A549 (cell line): ENCODE results near the gene GALNT4.

Source experiments
- ELK1 ChIP-seq: fragments of 150-350 bp; IDR thresholded peaks from 2 replicates; pipeline ENCODE4 v1.6.1; 2014; ENCODE audit warnings: low read depth, mild to moderate bottlenecking, low read length
- EP300 ChIP-seq, 2 experiments: fragments of >200 bp; sonication (Bioruptor Twin); formaldehyde crosslinking; IDR thresholded peaks; 2 replicates in 1 of 2; 3 replicates in 1 of 2; pipeline ENCODE4 v1.6.1; 2016 to 2017
- HES2 ChIP-seq: fragments of >200 bp; sonication (Bioruptor Twin); formaldehyde crosslinking; IDR thresholded peaks from 2 replicates; pipeline ENCODE4 v1.6.1; 2016
- JUN ChIP-seq, 2 experiments: fragments of >200 bp; sonication (Bioruptor Twin); formaldehyde crosslinking; IDR thresholded peaks; 2 replicates in 1 of 2; 3 replicates in 1 of 2; pipeline ENCODE4 v1.6.1; 2016 to 2017
- KDM5A ChIP-seq: fragments of 200-600 bp; sonication (generic); IDR thresholded peaks from 2 replicates; pipeline ENCODE4 v1.6.1; 2016; ENCODE audit warnings: antibody characterized with exemption, mild to moderate bottlenecking
- MAFK ChIP-seq: fragments of 450-650 bp; IDR thresholded peaks from 2 replicates; pipeline ENCODE4 v1.6.1; 2014; ENCODE audit not compliant: partially characterized antibody
- POLR2A ChIP-seq: IDR thresholded peaks from 2 replicates; pipeline ENCODE4 v1.6.1; 2012; ENCODE audit warnings: mild to moderate bottlenecking, low read length
- RAD21 ChIP-seq, 2 experiments: fragments of >200 bp in 1 of 2; sonication (Bioruptor Twin) in 1 of 2; formaldehyde crosslinking in 1 of 2; IDR thresholded peaks in 1 of 2; conservative IDR thresholded peaks in 1 of 2; 2 replicates in 1 of 2; 3 replicates in 1 of 2; pipeline ENCODE4 v1.6.1; 2012 to 2018; ENCODE audit warnings: inconsistent platforms in 1 of 2
- RFX5 ChIP-seq: fragments of 450-650 bp; IDR thresholded peaks from 2 replicates; pipeline ENCODE4 v1.7.1; 2014; ENCODE audit warnings: antibody characterized with exemption, mild to moderate bottlenecking, moderate library complexity
- ZNF302 ChIP-seq: fragments of 250-450 bp; sonication (Bioruptor Pico); IDR thresholded peaks from 2 replicates; pipeline ENCODE4 v1.9.0; 2021; ENCODE audit warnings: inconsistent platforms, mild to moderate bottlenecking, moderate library complexity
- ZSCAN20 ChIP-seq: fragments of 250-450 bp; sonication (Bioruptor Pico); IDR thresholded peaks from 2 replicates; pipeline ENCODE4 v1.8.0; 2022; ENCODE audit warnings: mild to moderate bottlenecking, moderate library complexity
- TF ChIP-seq, protein P1 (sequence below): IDR thresholded peaks from 2 replicates; pipeline ENCODE4 v1.6.1; 2012
- TF ChIP-seq, protein P2 (sequence below): fragments of >200 bp; sonication (Bioruptor Twin); formaldehyde crosslinking; IDR thresholded peaks from 3 replicates; pipeline ENCODE4 v1.5.1; 2016
- TF ChIP-seq, protein P3 (sequence below): IDR thresholded peaks from 2 replicates; pipeline ENCODE4 v1.6.1; 2012

DNA sequence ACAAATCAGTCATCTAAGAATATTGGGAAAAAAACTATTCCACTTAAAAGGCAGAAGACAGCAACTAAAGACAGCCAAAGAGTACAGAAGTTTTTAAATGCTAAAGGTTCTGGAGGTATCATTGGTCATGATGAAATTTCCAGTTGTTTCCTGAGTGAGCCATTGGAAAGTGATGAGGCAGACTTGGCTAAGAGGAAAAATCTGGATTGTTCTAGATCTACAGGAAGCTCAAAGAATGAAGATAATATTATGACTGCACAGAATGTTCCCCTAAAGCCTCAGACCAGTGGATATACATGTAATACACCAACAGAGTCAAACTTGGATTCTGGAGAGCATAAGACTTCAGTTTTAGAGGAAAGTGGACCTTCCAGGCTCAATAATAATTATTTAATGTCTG is 22.8 kb downstream of the GALNT4 start:
- TF ChIP-seq KDM5A, result no peak
- TF ChIP-seq EP300 (IDR thresholded peaks at IDR 0.05), result no peak
- TF ChIP-seq, protein P1, sequence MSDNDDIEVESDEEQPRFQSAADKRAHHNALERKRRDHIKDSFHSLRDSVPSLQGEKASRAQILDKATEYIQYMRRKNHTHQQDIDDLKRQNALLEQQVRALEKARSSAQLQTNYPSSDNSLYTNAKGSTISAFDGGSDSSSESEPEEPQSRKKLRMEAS, result no peak
- TF ChIP-seq, protein P2, sequence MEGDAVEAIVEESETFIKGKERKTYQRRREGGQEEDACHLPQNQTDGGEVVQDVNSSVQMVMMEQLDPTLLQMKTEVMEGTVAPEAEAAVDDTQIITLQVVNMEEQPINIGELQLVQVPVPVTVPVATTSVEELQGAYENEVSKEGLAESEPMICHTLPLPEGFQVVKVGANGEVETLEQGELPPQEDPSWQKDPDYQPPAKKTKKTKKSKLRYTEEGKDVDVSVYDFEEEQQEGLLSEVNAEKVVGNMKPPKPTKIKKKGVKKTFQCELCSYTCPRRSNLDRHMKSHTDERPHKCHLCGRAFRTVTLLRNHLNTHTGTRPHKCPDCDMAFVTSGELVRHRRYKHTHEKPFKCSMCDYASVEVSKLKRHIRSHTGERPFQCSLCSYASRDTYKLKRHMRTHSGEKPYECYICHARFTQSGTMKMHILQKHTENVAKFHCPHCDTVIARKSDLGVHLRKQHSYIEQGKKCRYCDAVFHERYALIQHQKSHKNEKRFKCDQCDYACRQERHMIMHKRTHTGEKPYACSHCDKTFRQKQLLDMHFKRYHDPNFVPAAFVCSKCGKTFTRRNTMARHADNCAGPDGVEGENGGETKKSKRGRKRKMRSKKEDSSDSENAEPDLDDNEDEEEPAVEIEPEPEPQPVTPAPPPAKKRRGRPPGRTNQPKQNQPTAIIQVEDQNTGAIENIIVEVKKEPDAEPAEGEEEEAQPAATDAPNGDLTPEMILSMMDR, result no peak
- TF ChIP-seq MAFK, result no peak
- TF ChIP-seq ELK1, result no peak
- no peak for TF ChIP-seq ZSCAN20
- no peak for TF ChIP-seq RAD21 (conservative IDR thresholded peaks at IDR 0.05 in 1 of 2, IDR thresholded peaks at IDR 0.05 in 1 of 2)
- TF ChIP-seq, protein P3, sequence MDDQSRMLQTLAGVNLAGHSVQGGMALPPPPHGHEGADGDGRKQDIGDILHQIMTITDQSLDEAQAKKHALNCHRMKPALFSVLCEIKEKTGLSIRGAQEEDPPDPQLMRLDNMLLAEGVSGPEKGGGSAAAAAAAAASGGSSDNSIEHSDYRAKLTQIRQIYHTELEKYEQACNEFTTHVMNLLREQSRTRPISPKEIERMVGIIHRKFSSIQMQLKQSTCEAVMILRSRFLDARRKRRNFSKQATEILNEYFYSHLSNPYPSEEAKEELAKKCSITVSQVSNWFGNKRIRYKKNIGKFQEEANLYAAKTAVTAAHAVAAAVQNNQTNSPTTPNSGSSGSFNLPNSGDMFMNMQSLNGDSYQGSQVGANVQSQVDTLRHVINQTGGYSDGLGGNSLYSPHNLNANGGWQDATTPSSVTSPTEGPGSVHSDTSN, result no peak
- TF ChIP-seq HES2, result no peak
- TF ChIP-seq JUN (IDR thresholded peaks at IDR 0.05), result no peak
- no peak for TF ChIP-seq RFX5
- no peak for TF ChIP-seq ZNF302 (CRISPR knock-in tag)
- no peak for TF ChIP-seq POLR2A
